Lower lobe of right lung (tissue), 2 donors: ENCODE results near the gene SLF2. TPM values are rescaled to one million over a fixed set of nuclear protein-coding genes. Genes with fewer than 3 reads are reported as not detected.

Source experiments
- ATAC-seq, 2 donors: fragments of 200-7000 bp; cut with Tn5 transposase; one replicate each; pipeline ENCODE4 v1.9.1; 2020 to 2022; ENCODE audit warnings: mild to moderate bottlenecking in 2 of 2, moderate library complexity in 2 of 2
- DNase-seq: peaks from one replicate; pipeline ENCODE4 v3.0.0-alpha.2; 2020
- H3K27ac ChIP-seq: fragments of 200-600 bp; one replicate; pipeline ENCODE4 v1.8.0; 2022
- H3K27me3 ChIP-seq: fragments of 200-600 bp; one replicate; pipeline ENCODE4 v1.8.0; 2022; ENCODE audit warnings: low read depth
- H3K36me3 ChIP-seq: fragments of 200-600 bp; one replicate; pipeline ENCODE4 v1.8.0; 2022; ENCODE audit warnings: mild to moderate bottlenecking
- H3K4me1 ChIP-seq: fragments of 200-600 bp; one replicate; pipeline ENCODE4 v1.8.0; 2022
- H3K4me3 ChIP-seq: fragments of 200-600 bp; one replicate; pipeline ENCODE4 v1.8.0; 2022; ENCODE audit warnings: mild to moderate bottlenecking
- H3K9me3 ChIP-seq: fragments of 200-600 bp; one replicate; pipeline ENCODE4 v1.8.0; 2022
- CTCF ChIP-seq: fragments of 200-600 bp; IDR thresholded peaks from one replicate; pipeline ENCODE4 v1.8.0; 2022; ENCODE audit warnings: antibody characterized with exemption, mild to moderate bottlenecking
- intact Hi-C: fragments of 100-400 bp; cut with DNase I; formaldehyde crosslinking; loops from one replicate; pipeline ENCODE4 v1.11.0; 2022
- total RNA-seq: library from RNA; stranded (reverse); fragmentation: NEBNext Ultra II Directional; extraction: Animal tissue kit (Norgen Biotek cat#: 25700); gene quantifications from one replicate; pipeline ENCODE4 v1.2.1, GENCODE V29; 2021
- donor health status: DM: no; HTN: yes; CAD: no; lungs with severe emphysema.

Gene SLF2
- total RNA-seq, 1 donor from 2014 or later, result 34.4 TPM

DNA sequence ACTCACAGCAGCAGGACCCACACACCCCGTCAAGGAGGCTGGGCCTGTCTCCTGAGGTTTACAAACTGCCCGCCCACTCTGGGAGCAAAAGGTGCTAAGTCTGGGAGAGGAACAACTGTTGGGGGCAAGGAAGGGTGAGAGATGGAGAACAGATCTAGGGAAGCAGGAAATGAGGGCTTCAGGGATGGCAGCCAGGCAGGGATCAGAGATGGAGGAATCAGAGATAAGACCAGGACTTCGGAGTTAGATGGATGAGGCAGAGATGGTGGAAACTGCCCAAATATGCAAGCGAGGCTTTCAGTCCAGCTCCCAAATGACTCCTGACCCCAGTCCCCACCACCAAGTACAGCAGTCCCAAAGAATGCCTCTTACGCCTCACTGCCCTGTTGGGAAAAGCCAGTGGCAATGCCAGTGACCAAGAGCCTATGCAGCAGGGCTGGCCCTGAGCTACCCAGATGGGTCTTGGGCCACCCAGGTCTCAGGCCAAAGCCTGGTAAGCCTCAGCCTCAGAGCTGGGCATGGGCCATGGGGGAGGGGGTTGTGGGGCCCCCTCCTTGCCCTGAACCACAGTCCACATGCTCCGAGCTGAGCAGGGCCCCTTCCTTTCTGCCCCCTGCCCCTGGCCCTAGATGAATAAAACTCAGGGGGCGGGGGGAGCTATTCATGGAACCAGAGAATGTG lies 39.5 kb upstream of the SLF2 start:
- Histone ChIP-seq H3K4me1 (no peaks in the 10 kb centered on the region), H3K27me3 (peaks cover 41% of the 10 kb centered on the region)
- no peak for ATAC-seq

GRCh38 chr10:100873827-100874326 lies 38.9 kb upstream of the SLF2 start:
- peaks cover 43% of the 10 kb centered on the region for H3K27me3 ChIP-seq
- intact Hi-C loops, result no loop called here
- no peak overlapping the region for H3K27ac ChIP-seq
- no peak for DNase-seq
- no peak for ATAC-seq
- no peaks in the 10 kb centered on the region for H3K36me3 ChIP-seq
- H3K9me3 ChIP-seq, result no peaks in the 10 kb centered on the region
- no peak for TF ChIP-seq CTCF
- H3K4me3 ChIP-seq, result no peak overlapping the region
- H3K4me1 ChIP-seq, result no peaks in the 10 kb centered on the region

More for the DNA sequence above, 39.5 kb upstream of the SLF2 start:
- Histone ChIP-seq H3K9me3 (no peaks in the 10 kb centered on the region), H3K27ac (no peak overlapping the region), H3K4me3 (no peak overlapping the region), H3K36me3 (no peaks in the 10 kb centered on the region)
- no peak for DNase-seq
- intact Hi-C loops, result no loop called here
- TF ChIP-seq CTCF, result no peak

DNA sequence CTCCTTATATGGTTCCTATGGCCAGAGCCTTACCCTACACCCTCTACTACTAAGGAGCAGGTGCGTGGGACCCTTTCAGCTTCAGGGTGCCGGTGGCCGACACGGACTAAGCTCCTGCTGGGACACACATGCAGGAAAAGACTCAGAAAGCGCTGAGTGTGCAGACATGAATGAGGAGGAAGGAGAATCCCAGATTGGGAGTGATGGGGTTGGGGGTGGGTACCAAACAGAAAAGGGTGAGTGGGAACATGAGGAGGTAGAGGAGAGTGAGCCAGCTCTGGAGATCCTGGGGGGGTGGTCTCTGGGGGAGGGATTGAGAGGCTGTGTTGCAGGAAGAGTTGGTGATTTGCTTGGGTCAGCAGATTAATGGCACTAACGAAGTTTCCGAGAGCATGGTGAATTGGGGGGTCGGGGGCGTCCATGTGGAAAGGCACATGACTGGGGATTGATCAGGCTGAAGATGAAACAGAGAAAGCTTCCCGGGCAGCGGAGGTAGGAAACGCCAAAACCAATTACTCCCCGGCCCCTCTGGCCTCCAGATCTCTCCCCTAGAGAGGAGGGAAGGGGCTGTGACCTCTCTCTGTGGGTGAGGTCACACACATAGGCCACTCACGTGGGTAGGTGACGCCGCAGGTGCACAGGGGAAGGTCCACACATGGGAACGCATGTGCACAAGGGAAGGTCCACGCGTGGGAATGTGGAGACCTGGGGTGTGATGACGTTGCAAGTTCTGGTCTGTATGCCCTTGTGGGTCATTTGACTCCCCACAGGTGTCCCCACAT lies 37.9 kb upstream of the SLF2 start:
- H3K27me3 ChIP-seq, result peaks cover 49% of the 10 kb centered on the region
- intact Hi-C loops, result no loop called here
- no peaks in the 10 kb centered on the region for H3K4me1 ChIP-seq
- H3K9me3 ChIP-seq, result no peaks in the 10 kb centered on the region
- ATAC-seq (no peak), DNase-seq (no peak)
- no peak overlapping the region for H3K4me3 ChIP-seq
- H3K36me3 ChIP-seq, result no peaks in the 10 kb centered on the region
- TF ChIP-seq CTCF, result no peak
- no peak overlapping the region for H3K27ac ChIP-seq

DNA sequence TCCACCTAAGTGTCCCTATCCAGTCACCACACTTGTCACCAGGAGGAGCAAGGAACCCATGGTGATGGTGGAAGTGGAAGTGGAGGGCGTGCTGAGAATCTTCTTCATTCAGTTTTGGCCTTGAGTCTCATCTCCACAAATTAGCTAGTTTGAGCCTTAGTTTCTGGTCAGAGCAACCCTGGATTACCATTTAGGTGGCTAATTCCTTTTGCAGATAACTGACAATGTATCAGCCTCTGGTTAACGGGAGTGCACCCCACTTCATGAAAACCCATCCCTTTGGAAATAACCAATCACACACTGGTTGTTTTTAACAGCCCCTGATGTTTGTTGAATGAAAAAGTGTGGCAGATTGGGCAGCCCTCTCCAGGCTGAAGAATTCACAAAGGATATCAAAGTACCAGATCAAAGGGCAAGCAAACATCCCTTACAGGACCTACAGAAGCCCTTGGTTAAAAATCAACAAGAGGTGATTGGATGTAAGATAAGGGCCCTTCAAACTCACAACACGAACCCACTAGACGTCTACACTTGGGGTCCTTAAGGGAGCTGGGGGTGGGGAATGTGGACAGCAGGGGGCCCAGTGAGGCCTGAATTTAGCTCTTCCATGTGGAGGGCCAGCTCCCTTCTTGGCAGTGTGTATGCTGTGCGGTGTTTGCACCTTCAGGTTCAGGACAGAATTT lies 37.1 kb upstream of the SLF2 start:
- Histone ChIP-seq H3K9me3 (no peaks in the 10 kb centered on the region), H3K27me3 (peaks cover 51% of the 10 kb centered on the region), H3K36me3 (no peaks in the 10 kb centered on the region), H3K4me1 (no peaks in the 10 kb centered on the region), H3K4me3 (no peak overlapping the region), H3K27ac (no peak overlapping the region)
- intact Hi-C loops, result no loop called here
- TF ChIP-seq CTCF, result no peak
- no peak for DNase-seq
- no peak for ATAC-seq

DNA sequence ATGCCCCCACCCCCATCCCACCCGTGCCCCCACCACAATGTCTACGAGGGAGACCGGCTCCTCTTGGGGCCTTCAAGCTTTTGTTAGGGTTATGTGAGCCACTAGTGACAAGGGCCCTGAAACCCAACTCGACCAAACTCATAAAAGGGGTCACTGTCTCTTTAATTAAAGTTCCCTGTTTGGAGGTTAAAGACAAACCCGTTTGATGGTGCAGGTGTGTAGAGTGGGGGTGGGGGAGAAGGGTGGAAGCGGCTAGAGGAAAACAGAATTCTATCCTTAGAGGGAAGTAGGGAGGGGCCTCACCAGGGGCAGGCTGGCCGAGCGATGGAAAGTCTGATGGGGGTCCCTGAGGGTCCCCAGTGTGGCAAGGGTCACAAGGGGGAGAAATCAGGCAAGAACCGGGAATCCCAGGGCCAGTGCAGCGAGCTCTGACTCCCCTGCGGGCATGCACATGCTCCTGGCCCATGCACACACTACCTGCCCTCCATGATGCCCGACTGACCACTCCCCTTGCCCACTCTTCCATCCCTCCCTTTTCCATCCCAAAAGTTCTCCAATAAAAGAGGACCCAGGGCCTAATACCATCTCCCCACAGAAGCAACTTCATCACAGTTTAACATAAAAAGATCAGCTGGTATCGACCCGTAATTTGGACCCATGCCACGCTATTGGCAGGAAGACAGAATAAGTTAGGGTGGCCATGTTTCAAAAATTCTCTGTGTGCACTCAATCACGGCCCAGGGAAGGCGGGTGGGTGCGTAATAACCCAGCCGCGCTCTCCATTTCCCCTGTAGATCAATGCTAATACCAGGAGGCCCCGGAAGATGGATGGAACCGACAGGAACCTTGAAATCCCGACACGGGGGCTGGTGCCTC lies 35.9 kb upstream of the SLF2 start:
- DNase-seq (no peak), ATAC-seq (no peak)
- Histone ChIP-seq H3K27ac (no peak overlapping the region), H3K36me3 (no peaks in the 10 kb centered on the region), H3K4me1 (peaks cover 10% of the 10 kb centered on the region), H3K4me3 (no peak overlapping the region), H3K27me3 (peaks cover 51% of the 10 kb centered on the region), H3K9me3 (no peaks in the 10 kb centered on the region)
- intact Hi-C loops, result no loop called here
- TF ChIP-seq CTCF, result no peak
